Islet precursor cell (in vitro differentiated cells): Measurements from ENCODE around the gene CLEC17A.

ENCODE experiments used
- DNase-seq: peaks from one replicate; pipeline ENCODE4 v3.0.0-alpha.2; 2018

Gene CLEC17A

GRCh38 chr19:14659874-14660489 lies 77.1 kb downstream of the CLEC17A start:
- no peak for DNase-seq

GRCh38 chr19:14661372-14661924 lies 78.6 kb downstream of the CLEC17A start:
- DNase-seq, result no peak
